Measurements from ENCODE around the gene SLC6A6. TPM values are rescaled to one million over a fixed set of nuclear protein-coding genes. Genes with fewer than 3 reads are reported as not detected.

SLC6A6 gene
- total and polyA plus RNA-seq, 10 of the 15 experiments (the other 5 are each of a cell fraction or from before 2014, with no cell fraction given), result 5.6 to 47.0 (median 20.2) TPM

DNA sequence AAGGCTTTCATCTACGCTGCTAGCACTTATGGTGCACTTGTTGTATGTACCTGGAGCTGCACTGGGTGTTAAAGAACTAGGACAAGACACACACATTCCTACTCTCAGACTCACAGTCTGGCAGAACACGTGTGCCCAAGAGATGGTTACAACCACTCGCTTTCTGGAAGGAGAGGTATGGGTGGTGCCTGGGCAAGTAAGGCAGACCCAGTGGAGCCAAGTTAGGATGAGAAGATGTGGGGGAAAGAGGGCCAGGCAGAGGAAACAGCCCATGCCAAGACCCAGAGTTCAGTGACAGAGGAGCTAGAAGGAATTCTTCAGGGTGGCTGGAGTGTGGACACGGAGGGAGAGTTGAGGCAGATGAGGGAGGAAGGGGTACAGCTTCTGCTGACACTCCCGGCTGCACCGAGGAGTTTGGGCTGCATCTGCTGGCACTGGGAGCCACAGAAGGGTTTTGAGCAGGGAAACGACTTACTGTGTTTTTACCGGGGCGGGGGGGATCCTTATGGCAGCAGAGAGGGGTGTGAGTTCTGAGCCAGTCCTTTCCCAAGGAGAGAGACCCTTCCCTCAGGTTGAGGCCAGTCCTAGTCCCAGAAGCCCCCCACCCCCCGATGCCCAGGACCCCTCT lies 78.7 kb downstream of the SLC6A6 start (continued):
- no peak for TF ChIP-seq CUX1 (IDR thresholded peaks at IDR 0.05; ENCODE audit: insufficient replicate concordance, low read depth, low read length)

DNA sequence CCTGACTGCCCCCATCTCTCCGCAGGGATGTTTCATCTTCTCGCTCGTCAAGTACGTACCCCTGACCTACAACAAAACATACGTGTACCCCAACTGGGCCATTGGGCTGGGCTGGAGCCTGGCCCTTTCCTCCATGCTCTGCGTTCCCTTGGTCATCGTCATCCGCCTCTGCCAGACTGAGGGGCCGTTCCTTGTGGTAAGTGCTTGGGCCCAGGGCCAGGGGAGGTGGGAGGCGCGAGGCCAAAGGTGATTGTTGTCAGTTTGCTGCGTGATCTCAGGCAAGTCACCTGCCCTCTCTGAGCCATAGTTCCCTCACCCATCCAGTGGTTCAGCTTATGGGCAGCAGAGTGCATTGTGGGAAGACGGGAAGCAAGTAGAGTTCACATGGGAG lies 79.2 kb downstream of the SLC6A6 start:
- ChIA-PET SMC1A (ENCODE audit: uncharacterized antibody, unreplicated experiment) (no interaction called here), CTCF (no interaction called here), RAD21 (ENCODE audit: unreplicated experiment) (no interaction called here), POLR2A (no interaction called here)
- no peak for ATAC-seq
- no peaks in the 10 kb centered on the region for H3K79me2 ChIP-seq (ENCODE audit: control insufficient read depth, insufficient read depth, low read length)
- no peak for FAIRE-seq
- in situ Hi-C loops (cut with MboI) (no loop called here), intact Hi-C loops (cut with micrococcal nuclease; ENCODE audit: unreplicated experiment) (no loop called here)
- peaks cover 10% of the 10 kb centered on the region for H3K4me1 ChIP-seq (ENCODE audit: control insufficient read depth, insufficient read depth, low read length)
- no peak overlapping the region for H3K9ac ChIP-seq (ENCODE audit: control insufficient read depth, insufficient read depth, low read length)
- no peak overlapping the region for H3K27ac ChIP-seq (ENCODE audit: control insufficient read depth, insufficient read depth)
- H3K36me3 ChIP-seq (ENCODE audit: control insufficient read depth in 2 of 2, insufficient read depth in 2 of 2, low read length in 1 of 2), result peaks cover 4 to 10% of the 10 kb centered on the region in 2 experiments; a peak in 3 of 4 replicates
- H2AFZ ChIP-seq (ENCODE audit: control insufficient read depth, low read depth, low read length), result no peak overlapping the region
- no peaks in the 10 kb centered on the region for H4K20me1 ChIP-seq (ENCODE audit: control insufficient read depth, insufficient read depth)
- WGBS (ENCODE audit: insufficient coverage, insufficient replicate concordance, low lambda C conversion rate, missing lambda C conversion rate), result 97% methylated on average over 11 of the region's 13 CpGs
- BruUV-seq (replicated peaks), result no TSS peak
- no peaks in the 10 kb centered on the region for H3K9me3 ChIP-seq (replicated peaks; ENCODE audit: control insufficient read depth, insufficient read depth, low read length)
- H3K4me3 ChIP-seq, result no peak overlapping the region
- no peak overlapping the region for H3K4me2 ChIP-seq (ENCODE audit: control insufficient read depth, insufficient read depth)
- no peaks in the 10 kb centered on the region for H3K27me3 ChIP-seq (replicated peaks in 1 of 2; ENCODE audit: control insufficient read depth in 2 of 2, insufficient read depth in 2 of 2, low read length in 1 of 2)
- no peak for TF ChIP-seq SKIL (IDR thresholded peaks at IDR 0.05; ENCODE audit: low read depth, poor library complexity, severe bottlenecking)
- TF ChIP-seq IKZF1 (conservative IDR thresholded peaks at IDR 0.05), result no peak
- TF ChIP-seq NR2C1 (IDR thresholded peaks at IDR 0.05), result no peak
- TF ChIP-seq HDGF (IDR thresholded peaks at IDR 0.05), result no peak
- TF ChIP-seq CUX1 (IDR thresholded peaks at IDR 0.05; ENCODE audit: insufficient replicate concordance, low read depth, low read length), result no peak
- TF ChIP-seq KLF5 (IDR thresholded peaks at IDR 0.05; ENCODE audit: partially characterized antibody), result no peak
- no peak for DNase-seq (ENCODE audit: low read depth, low spot score)

Data from GM12878 (cell line).